B cell (primary cell): ENCODE measurements around the gene UBAC1. TPM values are rescaled to one million over a fixed set of nuclear protein-coding genes. Genes with fewer than 3 reads are reported as not detected.

Source experiments
- ATAC-seq: fragments of 200-7000 bp; cut with Tn5 transposase; one replicate; pipeline ENCODE4 v1.10.0; 2021; ENCODE audit warnings: low read depth, mild to moderate bottlenecking, moderate number of reproducible peaks, moderate library complexity
- CTCF ChIA-PET: fragments of 350-600 bp; sonication (Branson Sonifier 250); formaldehyde crosslinking; loops from one replicate; lab custom pipeline; 2021; ENCODE audit warnings: antibody characterized with exemption, inconsistent platforms; lab: Charles Lee
- POLR2A ChIA-PET: fragments of 350-600 bp; sonication (Branson Sonifier 250); formaldehyde crosslinking; loops from one replicate; lab custom pipeline; 2021; ENCODE audit warnings: antibody characterized with exemption; lab: Charles Lee
- DNase-seq: peaks from one replicate; pipeline ENCODE4 v3.0.0; 2013
- H2AFZ ChIP-seq: 2 replicates; pipeline ENCODE4 v1.6.1; 2012; ENCODE audit warnings: mild to moderate bottlenecking, low read depth, low read length; ENCODE audit not compliant: insufficient read depth, poor library complexity, severe bottlenecking
- H3K27ac ChIP-seq, 2 donors: 1 replicate in 1 of 2; 2 replicates in 1 of 2; pipeline ENCODE4 v1.5.1; 2012 to 2013; ENCODE audit warnings: low read length in 2 of 2, mild to moderate bottlenecking in 2 of 2, moderate library complexity in 1 of 2
- H3K27me3 ChIP-seq, 4 experiments: fragments of 200-600 bp in 1 of 4; sonication (generic) in 1 of 4; replicated peaks in 1 of 4; 1 replicate in 2 of 4; 2 replicates in 2 of 4; pipeline versions ENCODE4 v1.6.1 to v1.7.0; 2013 to 2016; ENCODE audit warnings: low read length in 3 of 4, mild to moderate bottlenecking in 2 of 4, mixed read lengths in 1 of 4, moderate library complexity in 1 of 4; ENCODE audit not compliant: insufficient read depth in 4 of 4, control insufficient read depth in 3 of 4; ENCODE audit errors: control extremely low read depth in 1 of 4
- H3K36me3 ChIP-seq, 2 experiments: replicated peaks in 1 of 2; 1 replicate in 1 of 2; 2 replicates in 1 of 2; pipeline versions ENCODE4 v1.6.1 to v1.7.1; 2013; ENCODE audit warnings: low read length in 1 of 2; ENCODE audit not compliant: insufficient read depth in 2 of 2, control insufficient read depth in 1 of 2; ENCODE audit errors: control extremely low read depth in 1 of 2, extremely low read depth in 1 of 2
- H3K4me1 ChIP-seq, 2 donors: fragments of 200-600 bp in 1 of 2; sonication (generic) in 1 of 2; 1 replicate in 1 of 2; 2 replicates in 1 of 2; pipeline versions ENCODE4 v1.5.1 to v1.6.1; 2013 to 2017; ENCODE audit warnings: low read length in 2 of 2; ENCODE audit not compliant: control insufficient read depth in 2 of 2, insufficient read depth in 2 of 2
- H3K4me2 ChIP-seq: replicated peaks from 2 replicates; pipeline ENCODE3; 2012; ENCODE audit warnings: mild to moderate bottlenecking, low read depth, low read length; ENCODE audit not compliant: poor library complexity, severe bottlenecking
- H3K4me3 ChIP-seq, 5 experiments: fragments of 200-600 bp in 1 of 5; sonication (generic) in 1 of 5; 1 replicate in 3 of 5; 2 replicates in 2 of 5; pipeline versions ENCODE4 v1.5.1 to v1.7.0; 2011 to 2016; ENCODE audit warnings: low read length in 4 of 5, mild to moderate bottlenecking in 4 of 5, low read depth in 2 of 5, control low read depth in 1 of 5, moderate library complexity in 1 of 5; ENCODE audit not compliant: insufficient read depth in 1 of 5; ENCODE audit errors: control extremely low read depth in 1 of 5, extremely low read depth in 1 of 5
- H3K79me2 ChIP-seq: fragments of 200-600 bp; sonication (generic); one replicate; pipeline ENCODE4 v1.6.0; 2016; ENCODE audit warnings: low read length; ENCODE audit not compliant: control insufficient read depth, insufficient read depth
- H3K9ac ChIP-seq: fragments of 200-600 bp; sonication (generic); 2 replicates; pipeline ENCODE4 v1.6.1; 2017; ENCODE audit warnings: mild to moderate bottlenecking, low read length, moderate library complexity
- H3K9me3 ChIP-seq, 3 donors: one replicate each; pipeline versions ENCODE4 v1.6.1 to v1.7.1; 2013; ENCODE audit warnings: low read length in 2 of 3; ENCODE audit not compliant: control insufficient read depth in 2 of 3, insufficient read depth in 1 of 3; ENCODE audit errors: control extremely low read depth in 1 of 3
- H4K20me1 ChIP-seq: 2 replicates; pipeline ENCODE4 v1.6.0; 2012; ENCODE audit warnings: mild to moderate bottlenecking, low read length; ENCODE audit not compliant: insufficient read depth, control insufficient read depth, poor library complexity, severe bottlenecking
- H3K27ac Mint-ChIP-seq: one replicate; pipeline ENCODE4 v1.8.0; 2021; ENCODE audit warnings: mixed read lengths
- H3K27me3 Mint-ChIP-seq: one replicate; pipeline ENCODE4 v1.8.0; 2021; ENCODE audit warnings: mixed read lengths
- H3K4me1 Mint-ChIP-seq: one replicate; pipeline ENCODE4 v1.8.0; 2021; ENCODE audit warnings: mixed read lengths
- H3K4me3 Mint-ChIP-seq: one replicate; pipeline ENCODE4 v1.8.0; 2021; ENCODE audit warnings: mixed read lengths
- H3K9me3 Mint-ChIP-seq: one replicate; pipeline ENCODE4 v1.8.0; 2022; ENCODE audit warnings: mixed read lengths; ENCODE audit not compliant: insufficient read depth
- EZH2 ChIP-seq: IDR thresholded peaks from 2 replicates; pipeline ENCODE4 v1.6.1; 2012; ENCODE audit warnings: borderline replicate concordance, low read depth, mild to moderate bottlenecking, moderate library complexity, low read length; ENCODE audit not compliant: insufficient read depth, poor library complexity, severe bottlenecking
- WGBS: methylation state at CpG from one replicate; pipeline ENCODE4 v1.1.5; 2013; ENCODE audit warnings: missing lambda C conversion rate; ENCODE audit not compliant: insufficient coverage; 5-methylcytosine and 5-hydroxymethylcytosine counted together
- intact Hi-C: fragments of 100-400 bp; cut with micrococcal nuclease; formaldehyde crosslinking; loops from one replicate; pipeline ENCODE4 v1.10.0; 2022
- polyA plus RNA-seq: library from polyadenylated mRNA; depleted of rRNA; stranded (reverse); fragments of >200 nt; gene quantifications from 2 replicates; pipeline ENCODE4 v1.2.3, GENCODE V29; 2012
- total RNA-seq, 2 donors: library from RNA; stranded (reverse); fragments of 120-200 nt in 1 of 2; gene quantifications; 1 replicate in 1 of 2; 2 replicates in 1 of 2; pipeline versions ENCODE4 v1.2.3 to v1.2.4, GENCODE V29; 2013 to 2022
- TF ChIP-seq, protein P1 (sequence below): fragments of 200-600 bp; IDR thresholded peaks from one replicate; pipeline ENCODE4 v1.8.0; 2022; ENCODE audit warnings: antibody characterized with exemption, mild to moderate bottlenecking

UBAC1 gene
- total and polyA plus RNA-seq, 2 donors (not counting 1 experiment from before 2014, with no cell fraction given), result 30.8 to 31.1 TPM

- Histone ChIP-seq H2AFZ (no peak overlapping the region), H3K36me3 (peaks cover 7 to 52% of the 10 kb centered on the region in 2 experiments), H3K4me1 (no peaks in the 10 kb centered on the region), H3K4me3 (no peak overlapping the region), H3K4me2 (no peak overlapping the region), H3K27me3 (no peaks in the 10 kb centered on the region), H4K20me1 (no peaks in the 10 kb centered on the region), H3K79me2 (no peaks in the 10 kb centered on the region), H3K9me3 (peaks cover 0 to 6% (median 0%) of the 10 kb centered on the region in 3 donors), H3K9ac (no peak overlapping the region), H3K27ac (no peak overlapping the region)
- intact Hi-C loops, result no loop called here
- H3K27me3 Mint-ChIP-seq, result no peaks in the 10 kb centered on the region
- 98% methylated on average over 35 of the region's 44 CpGs for WGBS
- TF ChIP-seq, protein P1, sequence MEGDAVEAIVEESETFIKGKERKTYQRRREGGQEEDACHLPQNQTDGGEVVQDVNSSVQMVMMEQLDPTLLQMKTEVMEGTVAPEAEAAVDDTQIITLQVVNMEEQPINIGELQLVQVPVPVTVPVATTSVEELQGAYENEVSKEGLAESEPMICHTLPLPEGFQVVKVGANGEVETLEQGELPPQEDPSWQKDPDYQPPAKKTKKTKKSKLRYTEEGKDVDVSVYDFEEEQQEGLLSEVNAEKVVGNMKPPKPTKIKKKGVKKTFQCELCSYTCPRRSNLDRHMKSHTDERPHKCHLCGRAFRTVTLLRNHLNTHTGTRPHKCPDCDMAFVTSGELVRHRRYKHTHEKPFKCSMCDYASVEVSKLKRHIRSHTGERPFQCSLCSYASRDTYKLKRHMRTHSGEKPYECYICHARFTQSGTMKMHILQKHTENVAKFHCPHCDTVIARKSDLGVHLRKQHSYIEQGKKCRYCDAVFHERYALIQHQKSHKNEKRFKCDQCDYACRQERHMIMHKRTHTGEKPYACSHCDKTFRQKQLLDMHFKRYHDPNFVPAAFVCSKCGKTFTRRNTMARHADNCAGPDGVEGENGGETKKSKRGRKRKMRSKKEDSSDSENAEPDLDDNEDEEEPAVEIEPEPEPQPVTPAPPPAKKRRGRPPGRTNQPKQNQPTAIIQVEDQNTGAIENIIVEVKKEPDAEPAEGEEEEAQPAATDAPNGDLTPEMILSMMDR, result no peak
- no peak for TF ChIP-seq EZH2
- no peak for DNase-seq
- H3K4me3 Mint-ChIP-seq, result no peak overlapping the region
- POLR2A ChIA-PET, result no interaction called here
- H3K27ac Mint-ChIP-seq, result no peak overlapping the region
- no peak for ATAC-seq
- H3K4me1 Mint-ChIP-seq, result no peaks in the 10 kb centered on the region
- H3K9me3 Mint-ChIP-seq, result no peaks in the 10 kb centered on the region
- CTCF ChIA-PET, result no interaction called here
Observed at GRCh38 chr9:135937521-135938489, 23.4 kb downstream of the UBAC1 start.

- Histone ChIP-seq H3K4me2 (no peak overlapping the region), H4K20me1 (no peaks in the 10 kb centered on the region), H3K27me3 (no peaks in the 10 kb centered on the region), H3K4me3 (no peak overlapping the region), H3K27ac (no peak overlapping the region), H3K79me2 (no peaks in the 10 kb centered on the region), H3K9me3 (no peaks in the 10 kb centered on the region), H2AFZ (no peak overlapping the region), H3K9ac (no peak overlapping the region), H3K4me1 (no peaks in the 10 kb centered on the region), H3K36me3 (peaks cover 4 to 43% of the 10 kb centered on the region in 2 experiments)
- TF ChIP-seq, protein P1, result no peak
- no peak for TF ChIP-seq EZH2
- Mint-ChIP-seq H3K4me3 (no peak overlapping the region), H3K4me1 (no peaks in the 10 kb centered on the region), H3K27me3 (no peaks in the 10 kb centered on the region), H3K27ac (no peak overlapping the region), H3K9me3 (no peaks in the 10 kb centered on the region)
- 98% methylated on average over 13 of the region's 13 CpGs for WGBS
- intact Hi-C loops, result no loop called here
- ATAC-seq (no peak), DNase-seq (no peak)
- CTCF ChIA-PET, result no interaction called here
- POLR2A ChIA-PET, result no interaction called here
Observed at GRCh38 chr9:135933114-135933513, 28.1 kb downstream of the UBAC1 start.
